NOMO-1 (cell line): ENCODE measurements around the gene ZNF574.
A peak's percentile ranks its signal among the peaks of the same experiment; 100 is the strongest.
"Not testable (repeated sequence)": the region's sequence is repeated elsewhere in the genome, so short reads cannot be mapped to it uniquely, and the experiment has no call there.

Source experiments
- DNase-seq, 2 experiments: peaks; one replicate each; lab custom pipeline; 2025; ENCODE audit not compliant: unreplicated experiment in 2 of 2; lab: John Stamatoyannopoulos, UW

ZNF574 gene

GRCh38 chr19:42098781-42099180 is 22.8 kb downstream of the ZNF574 start:
- no peak for DNase-seq

DNA sequence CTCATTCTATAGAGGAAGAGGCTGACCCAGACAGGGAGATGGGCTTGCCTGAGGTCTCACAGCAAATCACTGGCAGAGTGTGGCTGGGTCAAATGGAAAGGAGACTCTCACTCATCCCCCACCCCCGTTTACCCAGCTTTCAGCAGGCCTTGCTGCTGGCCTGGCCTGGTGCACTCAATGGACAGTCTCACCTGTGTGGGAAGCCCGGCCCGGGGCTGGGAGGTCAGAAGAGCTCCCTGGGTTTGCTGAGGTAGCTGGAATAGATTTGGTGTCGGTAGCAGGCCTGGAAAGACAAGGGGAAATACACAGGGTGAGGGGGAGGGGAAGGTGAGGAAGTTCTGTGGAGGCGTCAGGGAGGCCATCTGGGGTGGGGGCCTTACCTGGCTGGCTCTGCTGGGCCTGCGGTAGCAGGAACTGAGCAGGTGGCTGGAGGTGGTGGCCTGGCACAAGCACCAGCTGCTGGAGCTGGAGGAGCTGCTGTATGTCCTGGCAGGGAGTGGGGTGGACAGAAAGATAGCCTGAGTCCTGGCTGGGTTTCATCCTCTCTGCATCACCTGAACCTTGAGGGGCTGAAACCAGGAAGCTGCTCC is 23.5 kb downstream of the ZNF574 start:
- DNase-seq: no peak

DNA sequence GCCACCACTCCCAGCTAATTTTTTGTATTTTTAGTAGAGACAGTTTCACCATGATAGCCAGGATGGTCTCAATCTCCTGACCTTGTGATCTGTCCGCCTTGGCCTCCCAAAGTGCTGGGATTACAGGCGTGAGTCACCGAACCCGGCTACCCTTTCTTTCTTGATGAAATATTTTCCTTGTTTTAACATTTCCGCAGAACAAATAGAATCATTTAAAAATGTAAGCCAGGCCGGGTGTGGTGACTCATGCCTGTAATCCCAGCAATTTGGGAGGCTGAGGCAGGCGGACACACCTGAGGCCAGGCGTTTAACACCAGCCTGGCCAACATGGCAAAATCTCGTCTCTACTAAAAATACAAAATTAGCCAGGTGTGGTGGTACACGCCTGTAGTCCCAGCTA is 24.3 kb downstream of the ZNF574 start:
- not testable (repeated sequence) for DNase-seq

DNA sequence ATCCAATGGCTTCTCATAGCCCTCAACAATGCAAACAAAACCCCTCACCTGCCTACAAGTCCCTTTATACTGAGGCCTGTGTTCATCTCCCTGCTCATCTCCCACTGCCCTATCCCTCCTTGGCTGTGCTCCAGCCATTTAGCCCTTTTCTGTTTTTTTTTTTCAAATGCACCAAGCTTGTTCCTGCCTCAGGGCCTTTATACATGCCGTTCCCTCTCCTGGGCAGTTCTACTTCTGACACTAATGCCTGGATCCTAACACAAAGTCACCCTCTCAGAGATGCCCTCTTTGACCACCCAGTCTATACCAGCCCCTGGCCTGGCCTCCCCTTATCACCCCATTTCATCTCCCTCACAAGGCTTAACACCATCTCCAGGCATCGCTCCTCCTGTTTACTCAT is 26.9 kb downstream of the ZNF574 start:
- no peak for DNase-seq

DNA sequence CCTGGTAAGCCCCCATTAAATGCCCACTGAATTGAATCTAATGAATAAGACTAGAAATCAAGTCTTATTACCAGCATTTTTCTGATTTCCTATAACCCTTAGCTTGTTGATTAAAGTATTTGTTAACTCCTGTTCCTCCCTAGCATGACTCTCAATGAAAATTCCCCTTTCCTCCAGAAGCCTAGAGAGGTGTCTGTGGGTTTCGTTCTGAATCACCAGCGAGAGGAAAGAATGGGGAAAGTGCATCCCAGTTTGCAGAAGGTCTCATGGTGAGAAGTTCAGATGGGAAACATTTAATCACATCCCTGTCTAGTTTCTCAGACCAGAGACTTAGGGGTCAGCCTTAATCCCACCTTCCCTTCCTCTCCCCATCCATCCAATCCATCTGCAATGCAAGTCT is 29.4 kb downstream of the ZNF574 start:
- no peak for DNase-seq

DNA sequence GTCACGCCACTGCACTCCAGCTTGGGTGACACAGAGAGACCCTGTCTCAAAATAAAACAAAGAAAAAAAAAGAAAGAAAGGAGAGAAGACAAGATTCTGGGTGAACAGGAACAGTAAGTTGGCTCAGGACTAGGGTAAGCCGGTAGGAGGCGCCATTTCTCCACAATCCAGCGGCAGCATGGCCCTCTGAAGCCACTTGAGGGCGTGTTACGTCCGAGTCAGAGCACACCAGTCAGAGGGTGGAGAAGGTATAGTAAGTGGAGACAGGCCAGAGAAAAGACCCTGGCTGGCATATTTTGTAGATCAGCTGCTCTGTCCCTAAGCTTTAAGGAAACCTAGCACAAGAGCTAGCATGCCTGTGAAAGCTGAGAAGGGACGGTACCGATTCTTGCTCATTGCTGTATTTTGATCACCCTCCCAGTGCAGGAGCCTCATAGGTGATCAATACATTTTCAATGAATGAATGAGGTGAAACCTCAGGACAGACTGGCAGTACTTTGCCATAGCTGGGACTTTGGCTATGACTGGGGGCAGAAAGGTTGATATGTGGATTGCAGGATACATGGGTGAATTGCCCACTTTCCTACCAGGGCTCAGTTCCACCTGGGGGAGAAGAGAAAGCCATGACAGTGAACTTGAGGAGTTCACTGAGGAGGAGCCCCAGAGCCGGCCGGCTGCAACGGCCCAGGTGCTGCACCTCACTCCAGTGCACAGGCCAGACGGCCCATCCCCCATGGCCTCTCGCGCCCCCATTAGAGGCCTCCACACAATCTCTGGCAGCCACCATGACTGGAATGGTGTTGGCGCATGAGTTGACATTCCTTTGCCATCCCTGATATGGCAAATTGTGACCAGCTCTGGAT is 32.8 kb downstream of the ZNF574 start:
- DNase-seq: peak; percentile 75 to 89

GRCh38 chr19:42109896-42110295 is 33.9 kb downstream of the ZNF574 start:
- no peak for DNase-seq

GRCh38 chr19:42110658-42111057 is 34.7 kb downstream of the ZNF574 start:
- DNase-seq: no peak

DNA sequence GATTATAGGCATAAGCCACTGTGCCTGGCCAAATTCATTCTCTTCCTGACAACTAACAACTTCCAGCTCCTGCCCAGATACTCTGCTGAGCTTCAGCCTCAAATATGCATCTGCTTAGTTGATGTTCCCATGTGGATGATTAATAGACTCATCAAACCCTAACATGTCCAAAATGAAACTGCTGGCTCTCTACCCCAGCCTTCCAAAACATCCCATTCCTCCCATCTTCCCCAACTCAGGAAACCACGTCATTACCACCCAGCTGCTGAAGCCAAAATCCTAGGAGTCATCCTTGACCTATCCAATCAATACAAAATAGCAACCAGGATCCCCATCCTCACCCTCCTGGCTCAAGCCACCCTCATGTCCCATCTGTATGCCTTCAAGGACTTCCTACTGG is 35.4 kb downstream of the ZNF574 start:
- DNase-seq: no peak

DNA sequence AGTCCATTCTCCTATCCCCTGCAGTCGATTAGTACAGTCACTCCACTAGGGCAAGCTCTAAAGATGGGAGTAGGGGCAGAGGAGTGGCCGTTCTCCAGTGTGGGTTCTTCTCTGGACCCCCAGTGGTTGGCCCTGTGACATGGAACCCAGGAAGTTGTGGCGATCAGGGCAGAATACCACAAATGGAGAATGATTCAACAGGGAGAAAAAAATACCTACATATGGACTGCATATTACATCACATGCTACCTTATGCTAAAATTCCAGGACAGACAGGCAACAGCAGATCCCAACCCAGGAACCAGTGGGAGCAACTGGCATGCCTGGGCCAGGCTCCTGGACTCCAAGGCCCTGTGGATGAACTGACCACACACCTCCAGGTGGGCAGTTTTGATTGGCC is 35.8 kb downstream of the ZNF574 start:
- DNase-seq: no peak

DNA sequence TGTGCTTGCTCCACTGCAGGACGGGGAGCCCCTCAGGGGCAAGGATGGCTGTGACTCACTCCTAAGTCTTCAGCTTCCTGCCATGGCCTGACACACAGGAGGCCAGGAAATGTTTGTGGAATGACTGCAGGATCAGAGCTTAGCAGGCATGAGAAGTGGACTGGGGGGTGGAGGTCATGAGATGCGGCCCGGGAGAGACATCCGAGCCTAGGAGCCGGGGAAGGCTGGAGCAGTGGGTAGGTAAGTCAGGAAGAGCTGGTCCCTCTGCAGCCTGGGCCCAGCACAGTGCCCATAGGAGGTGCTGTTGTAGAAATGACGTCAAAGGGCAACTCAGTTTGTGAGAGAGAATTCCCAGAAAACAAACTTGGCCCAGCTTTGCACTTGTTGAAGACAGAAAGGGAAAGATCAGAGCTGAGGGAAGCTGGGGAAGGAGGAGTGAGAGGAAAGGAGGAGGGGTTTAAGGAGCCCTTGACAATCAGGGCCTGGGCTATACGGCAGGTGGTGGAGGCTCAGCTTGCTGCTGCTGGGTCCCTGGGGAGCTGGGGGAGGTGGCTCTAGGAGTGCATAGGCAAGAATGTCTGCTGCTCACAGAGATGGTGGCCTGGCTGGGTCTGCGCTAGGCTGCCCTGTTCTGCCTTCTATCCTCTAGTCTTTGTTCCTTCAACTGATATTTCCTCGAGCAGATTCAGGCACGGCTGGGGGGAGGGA is 37.8 kb downstream of the ZNF574 start:
- DNase-seq: no peak

- DNase-seq: no peak
These were observed 38.4 kb downstream of the ZNF574 start for GRCh38 chr19:42114412-42114811.

DNA sequence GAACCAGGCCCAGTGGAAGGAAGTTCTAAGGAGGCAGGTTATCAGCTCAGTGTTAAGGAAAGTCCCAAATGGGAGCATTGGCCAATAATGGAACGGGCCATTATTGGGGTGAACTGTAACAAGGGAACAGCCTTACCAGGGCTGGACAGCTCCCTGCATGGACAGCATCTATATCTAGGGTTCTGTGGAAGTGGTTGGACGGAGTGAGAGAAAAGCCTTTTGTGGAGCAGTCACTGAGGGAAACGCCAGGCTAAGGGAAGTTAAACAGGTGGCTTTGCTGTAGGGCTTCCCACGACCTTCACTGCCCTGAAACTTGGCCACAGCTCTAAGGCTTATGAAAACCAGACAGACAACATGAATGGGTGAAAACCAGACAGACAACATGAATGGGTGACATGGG is 39.3 kb downstream of the ZNF574 start:
- no peak for DNase-seq

DNA sequence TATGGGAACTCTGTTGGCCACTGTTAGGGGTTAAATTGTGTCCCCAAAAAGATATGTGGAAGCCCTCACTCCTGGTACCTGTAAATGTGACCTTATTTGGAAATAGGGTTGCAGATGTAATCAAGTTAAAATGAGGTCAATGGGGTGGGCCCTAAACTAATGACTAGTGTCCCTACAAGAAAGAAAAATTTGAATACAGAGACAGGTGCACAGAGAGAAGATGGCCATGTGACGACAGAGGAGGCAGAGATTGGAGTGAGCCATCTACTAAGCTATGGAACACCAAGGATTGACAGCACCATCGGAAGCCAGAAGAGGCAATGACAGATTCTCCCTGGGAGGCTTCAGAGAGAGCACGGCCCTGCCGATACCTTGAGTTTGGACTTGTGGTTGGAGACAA is 39.7 kb downstream of the ZNF574 start:
- no peak for DNase-seq

DNA sequence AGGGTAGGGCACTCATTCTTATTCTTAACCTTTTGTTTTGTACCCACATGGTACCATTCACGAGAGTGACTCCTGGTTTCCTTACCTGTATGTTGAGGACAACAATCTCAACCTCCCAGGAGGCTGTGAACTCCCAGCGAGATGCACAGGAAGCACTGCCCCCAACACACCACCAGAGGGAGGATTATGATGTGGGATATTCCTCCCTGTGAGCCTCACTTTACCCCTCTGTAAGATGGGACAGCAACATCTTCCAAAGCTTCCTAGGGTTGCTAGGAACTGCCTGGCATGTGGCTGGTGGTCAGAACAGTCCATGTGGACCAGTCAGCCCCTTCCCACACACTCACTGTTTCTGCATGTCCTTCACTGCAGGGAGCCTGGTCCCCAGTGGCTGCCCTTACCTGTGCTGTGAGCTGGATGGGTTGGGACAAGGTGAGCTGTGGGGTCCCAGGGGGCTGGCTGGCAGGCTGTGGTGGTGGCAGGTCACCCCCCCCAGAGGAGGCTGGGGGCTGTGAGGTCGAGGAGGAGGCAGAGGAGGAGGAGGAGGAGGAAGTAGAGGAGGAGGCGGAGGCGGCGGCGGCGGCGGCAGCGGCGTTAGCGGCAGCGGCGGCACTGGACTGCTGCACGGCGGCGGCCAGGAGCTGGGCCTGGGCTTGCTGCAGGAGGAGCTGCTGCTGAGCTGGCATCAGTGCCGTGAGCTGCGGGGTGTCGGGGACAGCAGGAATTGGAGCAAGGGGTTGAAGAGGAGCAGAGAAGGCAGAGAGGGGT is 40.5 kb downstream of the ZNF574 start:
- no peak for DNase-seq

- no peak for DNase-seq
These were observed 41.1 kb downstream of the ZNF574 start for GRCh38 chr19:42117076-42117475.

DNA sequence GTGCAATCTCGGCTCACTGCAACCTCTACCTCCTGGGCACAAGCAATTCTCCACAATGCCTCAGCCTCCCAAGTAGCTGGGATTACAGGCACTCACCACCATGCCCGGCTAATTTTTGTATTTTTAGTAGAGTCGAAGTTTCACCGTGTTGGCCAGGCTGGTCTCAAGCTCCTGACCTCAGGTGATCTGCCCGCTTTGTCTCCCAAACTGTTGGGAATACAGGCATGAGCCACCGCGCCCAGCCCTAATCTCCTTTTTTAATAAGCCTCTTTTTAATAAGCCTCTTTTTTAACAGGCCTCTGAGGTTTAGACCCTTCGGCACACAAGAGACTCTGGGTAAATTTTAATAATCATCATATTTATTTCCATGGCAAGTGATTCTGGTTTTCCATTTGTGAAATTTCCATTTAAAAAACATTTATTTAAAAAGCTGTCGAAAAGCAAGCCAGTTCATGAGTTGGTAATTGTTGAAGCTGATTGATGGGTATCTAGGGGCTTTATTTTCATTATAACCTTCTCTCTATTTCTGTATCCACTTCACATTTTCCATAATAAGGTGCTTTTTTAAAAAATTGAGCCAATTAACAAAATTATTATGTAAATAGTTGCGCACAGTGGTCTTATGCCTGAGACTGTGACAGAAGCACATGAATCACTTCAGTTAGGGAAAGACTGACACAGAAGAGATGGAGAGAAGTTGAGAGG is 44.5 kb downstream of the ZNF574 start:
- no peak for DNase-seq

DNA sequence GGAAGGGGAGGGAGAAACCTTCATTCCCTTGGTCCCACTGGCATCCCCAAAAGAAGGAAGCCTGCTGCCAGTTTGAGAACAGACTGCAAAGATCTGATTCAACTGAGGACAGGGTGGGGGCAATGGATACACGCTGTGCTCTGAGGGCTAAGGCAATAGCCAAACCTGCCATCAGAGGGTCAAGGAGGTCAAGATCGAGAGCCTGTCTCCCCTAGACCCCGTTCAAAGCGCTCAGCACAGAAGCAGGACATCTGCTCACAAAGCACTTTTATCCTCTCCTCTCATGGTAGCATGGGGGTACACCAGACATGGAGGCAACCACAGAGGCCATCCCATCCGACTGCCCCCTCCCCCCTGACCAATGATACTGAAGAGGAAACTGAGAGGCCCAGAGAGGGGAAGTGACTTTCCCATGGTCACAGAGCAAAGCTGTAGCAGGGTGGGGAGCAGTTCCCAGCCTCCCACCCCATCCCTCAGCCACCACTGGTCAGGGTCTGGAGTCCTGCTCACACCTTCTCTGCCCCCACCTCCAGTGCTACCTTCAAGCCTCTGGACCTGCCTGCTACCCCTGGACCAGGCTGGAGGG is 45.2 kb downstream of the ZNF574 start:
- DNase-seq: no peak

- DNase-seq: peak; percentile 40 to 74
These were observed 45.7 kb downstream of the ZNF574 start for GRCh38 chr19:42121656-42122069.
